ENCODE results near the gene NPPA. TPM values are rescaled to one million over a fixed set of nuclear protein-coding genes. Genes with fewer than 3 reads are reported as not detected.

Gene NPPA
- total RNA-seq, 1 experiment from 2014 or later = not detected

GRCh38 chr1:11880911-11881748, 33.5 kb upstream of the NPPA start:
- Histone ChIP-seq H3K9me3 (ENCODE audit: control insufficient read depth in 1 of 2, insufficient read depth in 1 of 2, low read depth in 1 of 2, low read length in 2 of 2) (no peaks in the 10 kb centered on the region), H2AFZ (ENCODE audit: low read depth, low read length, poor library complexity, severe bottlenecking) (no peak overlapping the region), H3K79me2 (ENCODE audit: insufficient read depth, low read length) (no peaks in the 10 kb centered on the region), H3K9me2 (ENCODE audit: insufficient read depth) (no peaks in the 10 kb centered on the region), H3K27ac (ENCODE audit: low read depth, low read length) (no peak overlapping the region), H3K9ac (ENCODE audit: low read length) (no peak overlapping the region), H3K27me3 (ENCODE audit: insufficient read depth, low read length) (no peaks in the 10 kb centered on the region), H4K20me1 (ENCODE audit: insufficient read depth) (no peaks in the 10 kb centered on the region), H3K36me3 (ENCODE audit: control insufficient read depth in 1 of 2, insufficient read depth in 2 of 2, low read length in 2 of 2) (no peaks in the 10 kb centered on the region), H3K4me3 (replicated peaks in 1 of 2; ENCODE audit: low read depth in 1 of 2, low read length in 2 of 2) (no peak overlapping the region), H3K4me1 (ENCODE audit: control insufficient read depth in 1 of 2, insufficient read depth in 2 of 2, low read length in 2 of 2) (peaks cover 0 to 6% of the 10 kb centered on the region in 2 experiments; a peak in 1 of 4 replicates), H3K4me2 (ENCODE audit: low read length) (no peak overlapping the region)
- POLR2A ChIA-PET = interaction anchor here (1.8 kb wide), 1 partner anchor 27 kb away, joined by 6 read pairs; no protein-coding TSS in a partner anchor
- DNase-seq (ENCODE audit: low read depth, low spot score) = no peak
- TF ChIP-seq TCF7L2 (IDR thresholded peaks at IDR 0.05; ENCODE audit: borderline replicate concordance, extremely low read depth, insufficient read depth, insufficient read length) (no peak), ZFX (IDR thresholded peaks at IDR 0.05) (no peak), EZH2 (IDR thresholded peaks at IDR 0.05) (no peak), SIN3A (IDR thresholded peaks at IDR 0.05; ENCODE audit: low read depth) (no peak), POLR2A (IDR thresholded peaks at IDR 0.05; ENCODE audit: borderline replicate concordance, extremely low read depth, insufficient read depth, insufficient read length) (no peak), EGR1 (IDR thresholded peaks at IDR 0.05; ENCODE audit: low read depth) (no peak), ATF3 (IDR thresholded peaks at IDR 0.05) (no peak), REST (IDR thresholded peaks at IDR 0.05; ENCODE audit: low read depth) (no peak), CTCF (IDR thresholded peaks at IDR 0.05 in 2 of 3, conservative IDR thresholded peaks at IDR 0.05 in 1 of 3; ENCODE audit: borderline replicate concordance in 1 of 3, insufficient read depth in 1 of 3, low read depth in 2 of 3, low read length in 2 of 3) (no peak), SRF (IDR thresholded peaks at IDR 0.05; ENCODE audit: low read depth) (no peak), RAD21 (IDR thresholded peaks at IDR 0.05; ENCODE audit: low read depth) (no peak), POLR2AphosphoS5 (IDR thresholded peaks at IDR 0.05; ENCODE audit: low read depth, low read length) (no peak), ZBTB33 (IDR thresholded peaks at IDR 0.05; ENCODE audit: extremely low read depth, insufficient replicate concordance, low read length) (no peak)
- intact Hi-C loops (cut with micrococcal nuclease) = no loop called here
- ATAC-seq = no peak
- RAD21 ChIA-PET (ENCODE audit: low non-redundant PET in 1 of 2, low total read pairs in 2 of 2, uncharacterized antibody in 2 of 2, unreplicated experiment in 2 of 2) = no interaction called here
- no TSS peak for BruUV-seq (replicated peaks)
- CTCF ChIA-PET = interaction anchor here (0.7 kb wide), 1 partner anchor 41 kb away, joined by 6 read pairs; no protein-coding TSS in a partner anchor
